ENCODE results near the gene AP4E1.
"Not testable (repeated sequence)": the region's sequence is repeated elsewhere in the genome, so short reads cannot be mapped to it uniquely, and the experiment has no call there.

AP4E1 gene
- total RNA-seq = 14.7 to 35.9 reads per million in 2 donors

DNA sequence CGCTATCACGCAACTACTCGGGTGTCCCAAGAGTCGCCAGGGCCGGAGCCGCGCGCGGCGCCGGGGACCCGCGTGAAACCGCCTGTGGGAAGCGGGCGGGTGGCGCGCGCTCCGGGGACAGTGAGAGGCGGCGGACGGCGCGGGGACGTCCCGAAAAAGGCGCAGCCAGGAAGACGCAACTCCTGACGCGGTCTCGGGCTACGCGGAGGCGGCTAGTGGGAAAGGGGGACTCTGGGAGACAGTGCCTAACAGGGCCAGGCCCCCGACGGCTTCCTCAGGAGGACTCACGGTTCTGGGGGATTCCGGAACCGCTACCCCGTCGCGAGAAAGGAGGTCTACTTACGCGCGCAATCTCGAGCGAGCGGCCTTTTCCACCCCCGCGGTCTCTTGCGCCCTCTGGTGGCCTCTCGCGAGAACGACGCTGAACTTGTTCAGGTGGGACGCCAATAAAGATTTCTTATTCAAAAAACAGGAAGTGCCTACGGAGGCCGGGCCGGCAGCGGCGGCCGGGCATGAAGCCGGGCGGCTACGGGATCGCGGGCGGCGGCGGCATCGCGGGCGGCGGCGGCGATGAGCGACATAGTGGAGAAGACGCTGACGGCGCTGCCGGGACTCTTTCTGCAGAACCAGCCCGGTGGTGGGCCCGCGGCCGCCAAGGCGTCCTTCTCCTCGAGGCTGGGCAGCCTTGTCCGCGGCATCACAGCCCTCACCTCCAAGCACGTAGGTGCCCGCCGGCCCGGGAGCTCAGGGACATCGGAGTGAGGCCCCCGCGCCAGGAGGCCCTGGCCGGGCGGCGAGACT, at the start of gene AP4E1:
AP4E1 (plus strand) TSS at position 475 of the 801 bp plus-strand sequence; CDS start at position 571, 96 bp downstream.
- DNase-seq = peak; percentile 91 to 95 (median 94)

DNA sequence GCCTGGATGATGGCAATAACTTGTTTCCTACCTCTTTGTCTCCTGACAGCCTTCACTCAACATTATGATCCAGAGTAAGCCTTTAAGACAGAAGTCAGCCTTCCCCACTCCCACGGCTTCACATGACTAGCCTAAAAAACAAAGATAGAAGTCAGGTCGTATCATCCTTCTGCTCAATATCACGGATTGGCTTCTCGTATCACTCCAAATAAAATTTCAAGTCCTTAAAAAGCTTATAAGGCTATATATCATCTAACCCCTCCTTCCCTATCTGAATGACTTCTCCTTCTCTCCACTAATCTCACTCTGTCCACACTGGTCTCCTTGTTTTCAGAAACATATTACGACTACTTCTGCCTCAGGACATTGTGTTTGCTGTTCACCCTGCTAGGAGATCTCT, 47.7 kb upstream of the AP4E1 start:
- no peak for DNase-seq

DNA sequence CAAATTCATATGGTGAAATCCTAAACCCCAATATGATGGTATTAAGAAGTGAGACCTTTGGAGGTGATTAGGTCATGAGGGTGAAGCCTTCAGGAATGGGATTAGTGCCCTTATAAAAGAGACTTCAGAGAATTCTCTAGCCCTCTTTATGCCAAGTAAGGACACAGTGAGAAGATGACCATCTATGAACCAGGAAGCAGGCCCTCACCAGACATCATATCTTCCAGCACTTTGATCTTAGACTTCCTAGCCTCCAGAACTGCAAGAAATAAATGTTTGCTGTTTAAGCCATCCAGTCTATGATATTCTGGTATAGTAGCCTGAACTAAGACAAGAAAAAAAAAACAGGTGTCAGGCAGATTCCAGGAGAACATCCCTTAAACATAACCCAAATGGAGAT, 45.9 kb upstream of the AP4E1 start:
- DNase-seq = no peak

DNA sequence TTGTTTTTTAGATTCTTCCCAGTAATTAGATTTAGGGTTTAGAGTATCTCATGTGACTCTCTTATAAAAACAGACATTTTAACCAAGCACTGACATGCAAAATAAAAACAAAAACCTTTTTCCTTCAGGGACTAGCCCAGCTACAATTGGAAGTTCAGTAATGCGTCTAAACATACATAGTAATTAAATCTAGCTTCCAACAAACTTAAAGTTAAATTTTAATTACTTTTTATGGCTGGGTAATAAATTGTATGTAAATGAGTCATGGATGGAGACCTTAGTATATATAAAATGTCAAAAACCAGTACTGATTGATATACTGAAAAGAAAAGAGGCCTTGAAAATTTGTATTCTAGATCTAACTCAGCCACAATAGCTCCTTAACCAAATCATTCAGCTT, 43.6 kb upstream of the AP4E1 start:
- no peak for DNase-seq

DNA sequence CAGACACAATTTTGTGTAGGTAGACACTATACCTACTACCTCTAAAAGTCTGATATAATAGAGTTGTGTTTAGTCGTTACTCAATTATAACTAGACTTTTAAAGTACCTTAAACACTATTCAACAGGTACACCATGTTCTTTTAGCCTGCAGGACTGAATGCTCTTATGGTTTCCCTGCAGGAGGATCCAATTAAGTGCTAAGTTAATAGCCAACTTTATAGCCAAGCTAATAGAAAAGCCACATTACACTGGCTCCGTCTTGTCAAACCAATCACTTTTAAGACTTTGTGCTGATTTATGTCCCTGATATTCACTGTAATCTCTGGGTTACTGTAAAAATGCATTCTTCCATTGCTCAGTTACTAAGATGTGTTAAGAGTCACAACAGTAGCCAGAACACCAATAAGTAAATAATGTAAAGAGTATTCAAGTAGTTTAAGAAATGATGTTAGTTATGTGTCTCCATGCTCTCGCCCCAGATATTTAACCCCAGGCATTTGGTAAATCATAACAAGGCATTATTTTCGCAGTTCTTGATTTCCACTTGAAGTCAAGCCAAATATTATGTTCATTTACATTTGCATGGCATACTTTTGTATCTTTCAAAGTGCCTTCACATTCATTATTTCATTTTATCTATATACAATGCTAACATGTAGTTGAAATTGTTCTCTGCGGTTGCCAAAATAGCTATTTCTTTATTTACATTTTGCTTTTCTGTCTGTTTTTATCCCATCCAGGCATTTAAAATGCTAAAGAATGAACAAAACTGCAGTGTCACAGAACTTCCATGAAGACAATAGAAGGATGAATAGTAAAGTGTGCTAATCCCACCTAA, 42.7 kb upstream of the AP4E1 start:
- no peak for DNase-seq

DNA sequence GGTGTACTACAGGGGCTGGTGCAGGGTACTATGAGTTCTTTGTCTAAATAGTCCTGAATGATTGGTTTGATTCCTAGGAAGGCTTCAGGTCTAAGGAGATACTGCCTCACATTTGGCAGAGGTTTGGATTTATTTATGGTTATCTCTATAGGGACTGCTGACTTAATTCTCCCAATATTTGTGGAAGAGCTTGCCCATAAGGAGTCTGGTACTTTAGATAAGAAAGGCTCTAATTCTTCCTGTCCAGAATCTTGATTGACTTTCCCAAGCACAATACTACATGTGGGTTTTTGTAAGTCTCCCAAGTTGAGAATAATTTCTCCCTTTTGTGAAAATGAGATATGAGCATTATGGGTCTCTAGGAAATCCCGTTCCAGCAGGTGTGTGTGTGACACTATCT, 36.7 kb upstream of the AP4E1 start:
- no peak for DNase-seq

DNA sequence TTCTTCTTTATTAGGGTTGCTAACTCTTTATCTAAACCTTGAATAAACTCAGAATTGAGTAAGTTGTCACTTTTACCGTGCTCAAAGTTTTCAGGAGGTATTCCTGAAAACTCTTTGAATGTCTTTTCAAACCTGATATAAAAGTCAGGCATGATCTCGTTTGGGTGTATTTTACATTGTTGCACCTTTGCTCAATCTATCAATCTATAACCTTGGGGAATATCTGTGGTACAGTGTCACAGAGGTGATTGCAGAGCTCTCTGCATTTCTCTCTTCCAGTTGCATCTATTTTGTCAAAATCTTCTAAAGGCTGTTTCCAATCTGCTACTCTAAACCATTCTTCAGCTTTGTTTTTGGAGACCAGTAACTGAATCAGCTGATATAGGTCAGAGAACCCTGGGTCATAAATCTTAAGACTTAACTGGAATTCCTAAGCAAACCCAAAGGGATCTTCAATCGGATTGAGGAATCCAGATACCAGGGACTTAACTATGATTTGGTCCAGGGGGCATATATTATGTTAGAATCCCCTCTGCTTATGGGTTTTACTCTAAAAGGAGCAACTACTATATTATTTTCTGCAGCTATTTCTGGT, 35.6 kb upstream of the AP4E1 start:
- no peak for DNase-seq

DNA sequence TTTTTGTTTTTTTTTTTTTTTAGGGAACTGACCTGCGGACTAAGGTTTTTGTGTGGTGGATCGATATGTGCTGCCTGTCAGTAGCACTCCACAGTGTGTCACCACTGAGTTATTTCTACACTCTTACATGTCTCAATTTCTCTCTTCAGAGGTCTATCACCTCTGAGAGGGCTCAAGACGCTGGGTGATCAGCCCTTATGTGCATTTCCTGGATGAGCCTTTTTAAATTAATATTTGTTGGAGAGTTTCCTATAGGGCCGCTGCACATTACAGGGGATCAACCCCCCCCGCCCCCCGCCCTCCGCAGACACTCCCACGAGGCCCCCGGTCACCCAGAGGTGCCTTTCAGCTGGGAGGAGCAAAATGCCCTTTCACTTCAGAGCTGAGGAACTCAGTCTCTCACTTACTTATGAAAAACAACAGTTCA, 34.5 kb upstream of the AP4E1 start:
- DNase-seq = no peak

DNA sequence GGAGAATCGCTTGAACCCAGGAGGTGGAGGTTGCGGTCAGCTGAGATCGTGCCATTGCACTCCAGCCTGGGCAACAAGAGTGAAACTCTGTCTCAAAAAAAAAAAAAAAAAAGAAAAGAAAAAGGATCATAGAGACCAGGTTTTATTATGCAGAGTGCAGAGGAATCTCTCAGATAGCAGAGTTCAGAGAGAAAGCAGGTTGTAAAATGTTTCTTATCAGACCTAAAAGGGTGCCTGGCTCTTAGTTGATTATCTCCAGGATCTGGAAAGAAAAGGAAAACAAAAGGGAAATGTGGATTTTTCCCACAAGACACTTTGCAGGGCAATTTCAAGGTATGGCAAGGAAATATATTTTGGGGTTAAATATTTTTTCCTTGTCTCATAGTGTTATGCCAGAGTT, 33.2 kb upstream of the AP4E1 start:
- DNase-seq = not testable (repeated sequence)

DNA sequence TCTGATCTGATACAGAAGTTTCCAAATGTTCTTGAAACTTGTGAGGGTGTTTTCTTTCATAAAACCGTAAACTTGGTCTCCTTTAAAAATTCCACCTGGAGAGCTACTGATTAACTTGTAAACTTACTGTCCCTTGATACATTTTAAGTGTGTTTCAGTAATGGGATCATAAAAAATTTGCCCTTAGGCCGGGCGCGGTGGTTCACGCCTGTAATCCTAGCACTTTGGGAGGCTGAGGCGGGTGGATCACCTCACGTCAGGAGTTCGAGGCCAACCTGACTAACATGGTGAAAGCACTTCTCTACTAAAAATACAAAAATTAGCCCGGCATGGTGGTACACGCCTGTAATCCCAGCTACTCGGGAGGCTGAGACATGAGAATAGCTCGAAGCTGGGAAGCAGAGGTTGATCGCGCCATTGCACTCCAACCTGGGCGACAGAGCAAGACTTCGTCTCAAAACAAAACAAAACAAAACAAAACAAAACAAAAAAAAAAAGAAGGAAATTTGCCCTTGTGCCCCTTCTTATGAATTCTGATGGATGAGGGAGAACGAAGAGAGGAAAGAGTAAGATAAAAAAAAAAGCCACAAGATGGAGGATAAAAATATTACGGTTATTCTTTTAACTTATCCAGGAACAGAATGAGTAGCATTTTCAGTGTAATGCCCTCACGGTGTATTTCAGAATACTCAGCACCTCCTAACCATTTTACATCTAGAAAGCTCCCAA, 32.1 kb upstream of the AP4E1 start:
- DNase-seq = no peak

DNA sequence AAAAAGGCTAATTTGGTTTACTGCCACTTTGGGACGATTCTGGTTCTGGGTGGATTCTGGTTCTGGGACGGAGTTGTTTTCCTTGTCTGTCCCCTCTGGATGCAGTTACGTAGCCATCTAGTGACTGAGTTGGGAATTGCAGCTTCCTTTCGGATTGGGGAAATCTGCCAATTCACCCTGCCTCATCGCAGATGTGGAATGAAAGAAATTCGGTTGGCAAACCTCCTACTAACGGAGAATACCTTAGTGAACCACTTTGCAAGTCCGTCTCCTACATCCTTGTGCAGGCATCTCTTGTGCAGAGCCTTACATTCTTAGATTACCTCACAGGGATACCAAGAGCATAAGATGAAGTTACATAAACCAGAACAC, 31.5 kb upstream of the AP4E1 start:
- DNase-seq = peak in 4 of 5 experiments; percentile 29 to 70 (median 45)

DNA sequence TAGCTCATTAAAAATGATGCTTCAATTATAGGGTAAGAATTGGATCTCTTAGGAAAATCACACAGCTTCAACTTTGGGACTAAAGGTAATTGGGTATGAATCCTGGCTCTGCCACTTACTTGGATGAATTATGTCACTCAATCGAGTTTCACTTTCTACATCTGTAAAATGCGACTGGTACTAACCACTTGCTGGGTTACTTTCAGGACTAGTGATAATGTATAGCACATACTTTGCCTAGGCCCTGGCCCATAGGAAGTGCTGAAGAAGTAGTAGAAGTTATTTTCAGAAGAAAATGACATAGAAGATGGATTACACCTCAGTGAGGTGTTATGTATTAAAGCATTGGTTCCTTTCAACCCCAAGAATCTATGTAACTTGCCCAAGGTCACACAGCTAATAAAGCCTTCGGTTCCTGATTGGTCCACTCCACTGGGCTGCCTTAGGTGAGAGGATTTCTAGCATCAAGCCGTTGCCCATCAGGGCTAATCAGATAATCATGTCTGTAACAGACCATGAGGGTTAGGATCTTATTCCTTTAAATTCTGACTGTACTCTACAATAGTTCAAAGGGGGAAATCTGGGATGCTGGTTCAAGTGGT, 29.4 kb upstream of the AP4E1 start:
- peak in 1 of 5 experiments; percentile 63 for DNase-seq

DNA sequence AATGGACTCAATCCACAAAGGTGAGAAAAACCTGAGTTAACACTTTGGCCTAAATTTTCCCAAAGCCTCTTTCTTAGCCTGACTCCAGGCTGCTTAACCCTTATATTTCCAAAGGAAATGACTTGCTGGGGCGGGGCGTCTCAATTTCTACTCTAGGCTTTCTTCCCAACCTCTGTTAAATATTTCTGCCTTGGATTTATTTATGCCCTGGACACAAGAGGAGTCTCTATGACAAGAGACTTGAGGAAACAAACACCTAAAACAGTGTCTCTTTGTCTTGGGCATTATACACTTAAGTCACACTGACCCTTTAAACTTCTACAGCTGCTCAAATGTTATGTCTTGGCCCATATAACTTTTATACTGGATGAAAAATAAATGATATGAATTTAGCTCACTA, 28.3 kb upstream of the AP4E1 start:
- no peak for DNase-seq

DNA sequence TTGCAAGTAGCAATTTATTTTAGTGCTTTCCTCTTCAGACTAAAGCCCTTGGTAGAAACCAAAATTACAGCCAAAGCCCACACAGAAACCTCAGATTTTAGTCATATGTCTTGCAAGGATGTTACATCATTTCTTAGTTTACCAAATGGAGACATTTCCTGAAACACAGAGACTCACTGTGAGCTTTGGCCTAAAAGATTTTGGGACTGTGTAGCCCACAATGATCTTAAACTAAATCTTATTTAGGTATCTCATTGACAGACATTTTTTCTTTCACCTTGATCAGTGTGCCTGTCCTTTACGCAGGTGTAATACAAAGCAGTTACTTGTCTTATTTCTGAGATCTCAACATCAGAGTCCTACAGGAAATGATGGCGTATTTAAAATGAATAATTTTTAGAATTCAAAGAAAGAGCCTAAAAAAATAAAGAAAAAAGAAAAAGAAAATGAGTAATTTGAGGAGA, 27.8 kb upstream of the AP4E1 start:
- DNase-seq = peak in 2 of 5 experiments; percentile 15 to 68

DNA sequence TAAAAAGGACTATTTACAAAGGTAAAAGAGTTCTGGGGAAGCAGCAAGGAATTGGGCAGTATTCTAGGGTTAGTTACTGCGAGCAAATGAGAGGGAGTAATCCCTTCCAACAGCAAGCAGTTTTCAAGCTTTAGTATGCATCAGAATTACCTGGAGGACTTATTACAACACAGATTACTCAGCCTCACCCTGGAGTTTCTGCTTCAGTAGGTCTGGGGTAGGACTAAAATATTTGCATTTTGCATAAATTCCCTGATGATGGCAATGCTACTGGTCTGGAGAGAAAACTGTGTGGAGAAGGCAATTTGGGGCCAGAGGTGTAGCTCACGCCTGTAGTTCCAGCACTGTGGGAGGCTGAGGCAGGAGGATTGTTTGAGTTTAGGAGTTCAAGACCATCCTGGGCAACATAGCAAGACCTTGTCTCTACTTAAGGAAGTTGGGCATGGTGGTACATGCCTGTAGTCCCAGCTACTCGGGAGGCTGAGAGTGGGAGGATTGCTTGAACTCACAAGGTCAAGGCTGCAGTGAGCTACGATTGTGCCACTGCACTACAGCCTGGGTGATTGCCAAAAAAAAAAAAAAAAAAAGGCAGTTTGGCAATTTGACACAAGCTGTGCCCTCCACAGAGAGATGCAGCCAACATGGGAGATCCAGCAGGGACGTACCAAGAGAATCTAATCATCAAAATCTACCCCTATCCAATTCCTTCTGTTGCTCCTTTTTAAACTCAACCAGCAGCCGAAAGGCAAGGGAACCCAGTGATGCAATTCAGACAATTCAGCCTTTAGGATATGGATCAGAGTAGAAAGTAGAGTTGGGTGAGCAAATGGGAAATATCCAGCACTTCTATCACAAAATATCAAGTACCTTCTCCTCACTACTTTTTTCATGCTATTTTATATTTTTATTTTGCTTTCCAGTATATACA, 27.1 kb upstream of the AP4E1 start:
- DNase-seq = no peak

DNA sequence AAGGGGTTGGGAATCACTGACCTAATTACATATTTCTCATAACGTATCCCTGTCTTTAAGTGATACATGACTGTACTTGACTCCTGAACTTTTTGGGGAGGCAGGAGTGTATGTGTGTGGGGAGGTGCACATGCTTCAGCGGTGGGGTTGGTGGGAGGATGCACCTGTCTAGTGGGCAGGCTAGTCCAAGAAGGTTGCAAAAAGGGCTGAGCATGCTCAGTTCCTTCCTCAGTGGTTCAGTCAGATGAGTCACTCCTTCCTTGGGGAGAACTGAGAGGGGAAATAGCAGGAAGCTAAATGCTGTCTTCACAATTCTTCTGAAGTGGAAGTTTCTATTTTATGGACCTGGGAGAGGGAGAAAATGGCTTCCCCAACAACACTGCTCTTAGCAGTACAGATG, 24.6 kb upstream of the AP4E1 start:
- peak in 1 of 5 experiments; percentile 29 for DNase-seq

DNA sequence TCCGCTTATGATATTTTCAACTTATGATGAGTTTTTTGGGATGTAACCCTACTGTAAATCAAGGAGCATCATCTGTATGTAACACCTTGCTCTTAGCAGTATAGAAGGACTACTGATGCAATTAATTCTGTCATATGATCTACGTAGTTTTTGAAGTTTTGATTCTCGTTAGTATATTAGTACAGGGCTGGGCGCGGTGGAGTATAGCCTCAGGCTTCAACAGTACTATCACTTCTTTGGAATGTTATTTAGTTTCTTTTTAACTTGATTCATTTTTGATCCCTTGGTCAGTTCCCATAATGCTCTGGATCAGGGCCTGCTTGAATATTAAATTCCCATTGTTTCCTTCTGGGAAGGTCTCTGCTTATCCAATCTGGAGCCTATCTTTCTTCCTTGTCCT, 23.9 kb upstream of the AP4E1 start:
- no peak for DNase-seq

DNA sequence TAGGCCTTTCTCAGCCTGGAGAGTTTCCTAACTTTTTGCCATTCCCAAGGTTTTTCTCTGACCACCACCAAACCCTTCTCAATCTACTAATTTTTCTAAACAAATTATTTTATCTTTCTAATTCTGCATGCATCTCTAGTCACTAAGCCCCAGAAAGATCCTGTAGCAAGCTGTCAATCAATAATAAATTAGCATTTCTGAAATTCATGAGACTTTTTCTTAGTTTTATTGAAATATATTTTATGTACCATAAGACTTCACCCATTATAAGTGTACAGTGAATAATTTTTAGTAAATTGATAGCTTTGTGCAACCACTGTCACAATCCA, 22.4 kb upstream of the AP4E1 start:
- no peak for DNase-seq

DNA sequence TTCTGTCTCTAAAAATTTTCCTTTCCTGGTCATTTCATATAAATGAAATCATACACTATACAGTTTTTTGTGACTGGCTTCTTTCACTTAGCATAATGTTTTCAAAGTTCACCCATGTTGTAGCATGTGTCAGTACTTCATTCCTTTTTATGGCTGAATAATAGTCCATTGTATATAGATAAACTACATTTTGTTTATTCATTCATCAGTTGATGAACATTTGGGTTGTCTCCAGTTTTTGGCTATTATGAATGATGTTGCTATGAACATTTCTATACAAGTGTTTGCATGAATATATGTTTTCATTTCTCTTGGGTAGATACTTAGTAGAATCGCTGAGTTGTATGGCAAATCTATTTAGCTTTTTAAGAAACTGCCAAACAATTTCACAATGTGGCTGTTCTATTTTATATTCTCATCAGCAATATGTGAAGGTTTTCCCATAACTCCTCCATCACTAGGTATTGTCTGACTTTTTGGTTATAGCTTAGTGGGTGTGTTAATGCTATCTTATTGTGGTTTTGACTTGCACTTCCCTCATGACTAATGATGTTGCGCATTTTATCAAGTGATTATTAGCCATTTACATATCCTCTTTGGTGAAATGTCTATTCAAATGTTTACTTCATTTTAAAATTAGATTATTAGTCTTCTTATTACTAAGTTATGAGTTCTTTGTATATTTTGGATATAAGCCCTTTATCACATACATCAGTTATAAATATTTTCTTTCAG, 21.7 kb upstream of the AP4E1 start:
- DNase-seq = no peak

DNA sequence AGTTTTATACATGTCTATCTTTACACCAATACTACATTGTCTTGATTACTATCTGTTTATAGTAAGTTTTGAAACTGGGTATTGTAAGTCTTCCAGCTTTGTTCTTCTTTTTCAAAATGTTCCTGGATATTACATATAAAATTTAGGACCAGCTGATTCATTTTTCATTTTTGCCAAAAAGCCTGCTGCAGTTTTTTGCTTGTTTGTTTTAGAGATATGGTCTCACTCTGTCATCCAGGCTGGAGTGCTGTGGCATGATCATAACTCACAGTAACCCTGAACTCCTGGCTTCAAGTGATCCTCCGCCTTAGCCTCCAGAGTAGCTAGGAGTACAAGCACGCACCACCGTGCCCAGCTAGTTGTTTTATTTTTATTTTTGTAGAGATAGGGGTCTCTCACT, 20.4 kb upstream of the AP4E1 start:
- DNase-seq = no peak

DNA sequence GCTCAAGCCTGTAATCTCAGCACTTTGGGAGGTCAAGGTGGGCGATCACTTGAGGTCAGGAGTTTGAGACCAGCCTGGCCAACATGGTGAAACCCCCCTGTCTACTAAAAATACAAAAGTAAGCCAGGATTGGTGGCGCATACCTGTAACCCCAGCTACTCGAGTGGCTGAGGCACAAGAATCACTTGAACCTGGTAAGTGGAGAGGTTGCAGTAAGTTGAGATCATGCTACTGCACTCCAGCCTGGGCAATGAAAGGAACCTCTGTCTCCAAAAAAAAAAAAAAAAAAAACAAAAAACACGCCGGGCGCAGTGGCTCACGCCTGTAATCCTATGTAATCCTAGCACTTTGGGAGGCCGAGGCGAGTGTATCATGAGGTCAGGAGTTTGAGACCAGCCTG, 18.9 kb upstream of the AP4E1 start:
- no peak for DNase-seq
